Nephron progenitor cell (in vitro differentiated cells): ENCODE results near the gene GCSAM.

Source experiments
- DNase-seq: peaks from one replicate; pipeline ENCODE4 v3.0.0; 2021
- H3K27ac Mint-ChIP-seq: 2 replicates; pipeline ENCODE4 v1.8.0; 2021; ENCODE audit warnings: mild to moderate bottlenecking, moderate library complexity, mixed read lengths
- H3K27me3 Mint-ChIP-seq: 2 replicates; pipeline ENCODE4 v1.8.0; 2021; ENCODE audit warnings: mild to moderate bottlenecking, low read depth, mixed read lengths; ENCODE audit not compliant: poor library complexity
- H3K36me3 Mint-ChIP-seq: 2 replicates; pipeline ENCODE4 v1.8.0; 2021; ENCODE audit warnings: low read depth, mixed read lengths
- H3K4me1 Mint-ChIP-seq: 2 replicates; pipeline ENCODE4 v1.8.0; 2021; ENCODE audit warnings: mixed read lengths
- H3K4me3 Mint-ChIP-seq: 2 replicates; pipeline ENCODE4 v1.8.0; 2021; ENCODE audit warnings: mild to moderate bottlenecking, moderate library complexity, mixed read lengths
- H3K9me3 Mint-ChIP-seq: 2 replicates; pipeline ENCODE4 v1.8.0; 2021; ENCODE audit warnings: mild to moderate bottlenecking, moderate library complexity, mixed read lengths
- CTCF ChIP-seq: fragments of 200-600 bp; sonication (generic); IDR thresholded peaks from 2 replicates; pipeline ENCODE4 v1.5.0; 2021; ENCODE audit warnings: antibody characterized with exemption

GCSAM gene

GRCh38 chr3:112087746-112088145 lies 45.3 kb downstream of the GCSAM start:
- Mint-ChIP-seq H3K27me3 (peaks cover 3% of the 10 kb centered on the region), H3K4me3 (peak overlapping the region; percentile 99), H3K4me1 (peaks cover 86% of the 10 kb centered on the region), H3K9me3 (no peaks in the 10 kb centered on the region), H3K36me3 (no peaks in the 10 kb centered on the region), H3K27ac (peak overlapping the region; percentile 98)
- no peak for DNase-seq
- no peak for TF ChIP-seq CTCF

- Mint-ChIP-seq H3K27me3 (peaks cover 3% of the 10 kb centered on the region), H3K4me1 (peaks cover 81% of the 10 kb centered on the region), H3K36me3 (no peaks in the 10 kb centered on the region), H3K9me3 (no peaks in the 10 kb centered on the region), H3K27ac (peak overlapping the region; percentile 98), H3K4me3 (peak overlapping the region; percentile 99)
- DNase-seq: peak; percentile 28
- TF ChIP-seq CTCF: no peak
Observed at GRCh38 chr3:112086875-112087524, 46.0 kb downstream of the GCSAM start.

GRCh38 chr3:112086076-112086854 lies 46.8 kb downstream of the GCSAM start, which contains the start of gene C3orf52:
TSS of gene C3orf52 (plus strand) at chr3:112086389. CDS start at chr3:112086408, 19 bp downstream.
- DNase-seq: peak; percentile 92
- Mint-ChIP-seq H3K27ac (peak within 1 kb of the TSS; percentile 98), H3K27me3 (peaks cover 3% of the 10 kb centered on the region), H3K9me3 (no peaks in the 10 kb centered on the region), H3K36me3 (no peaks in the 10 kb centered on the region), H3K4me1 (peaks cover 76% of the 10 kb centered on the region), H3K4me3 (peak within 1 kb of the TSS; percentile 99)
- peak; percentile 15 for TF ChIP-seq CTCF

- no peak for TF ChIP-seq CTCF
- Mint-ChIP-seq H3K4me1 (peaks cover 71% of the 10 kb centered on the region), H3K27ac (no peak overlapping the region), H3K36me3 (no peaks in the 10 kb centered on the region), H3K4me3 (peak overlapping the region; percentile 99), H3K9me3 (no peaks in the 10 kb centered on the region), H3K27me3 (peaks cover 3% of the 10 kb centered on the region)
- DNase-seq: no peak
Observed at GRCh38 chr3:112085735-112086075, 47.3 kb downstream of the GCSAM start.

- Mint-ChIP-seq H3K4me3 (peak overlapping the region; percentile 99), H3K4me1 (peaks cover 65% of the 10 kb centered on the region), H3K9me3 (no peaks in the 10 kb centered on the region), H3K27me3 (peaks cover 3% of the 10 kb centered on the region), H3K27ac (no peak overlapping the region), H3K36me3 (no peaks in the 10 kb centered on the region)
- DNase-seq: no peak
- no peak for TF ChIP-seq CTCF
Observed at GRCh38 chr3:112084980-112085705, 47.9 kb downstream of the GCSAM start.
